Endothelial cell of umbilical vein (primary cell): ENCODE data around the gene CERS6. TPM values are rescaled to one million over a fixed set of nuclear protein-coding genes. Genes with fewer than 3 reads are reported as not detected.

ENCODE experiments used
- BruUV-seq: library from RNA; stranded (reverse); fragments of 400-500 nt; replicated peaks from 2 replicates; lab custom pipeline; 2021; lab: Mats Ljungman, UMichigan
- CTCF ChIA-PET: fragments of 300-600, 350-600 bp; sonication (Branson Sonifier 250); formaldehyde crosslinking; loops from one replicate; lab custom pipeline; 2021; ENCODE audit warnings: antibody characterized with exemption, inconsistent platforms; lab: Charles Lee
- POLR2A ChIA-PET: fragments of 300-600, 350-600 bp; sonication (Branson Sonifier 250); formaldehyde crosslinking; loops from one replicate; lab custom pipeline; 2021; ENCODE audit warnings: antibody characterized with exemption, inconsistent platforms; lab: Charles Lee
- DNase-seq: peaks from one replicate; pipeline ENCODE4 v3.0.0-alpha.2; 2011; ENCODE audit warnings: low read depth, low spot score
- FAIRE-seq: peaks from 2 replicates; lab custom pipeline; 2011; peaks lifted over from hg19 to GRCh38; lab: Jason Lieb, UNC
- H2AFZ ChIP-seq: 2 replicates; pipeline ENCODE4 v1.6.0; 2012; ENCODE audit warnings: low read depth, low read length, control low read depth, inconsistent platforms
- H3K27ac ChIP-seq: 2 replicates; pipeline ENCODE4 v1.5.1; 2011; ENCODE audit warnings: low read depth, mild to moderate bottlenecking, control low read depth, low read length, moderate library complexity; ENCODE audit not compliant: insufficient read depth
- H3K27me3 ChIP-seq, 2 experiments: 2 replicates each; pipeline versions ENCODE4 v1.6.0 to v1.6.1; 2011; ENCODE audit warnings: low read length in 2 of 2, mixed read lengths in 1 of 2; ENCODE audit not compliant: control insufficient read depth in 2 of 2, insufficient read depth in 2 of 2
- H3K36me3 ChIP-seq, 2 experiments: 2 replicates in 1 of 2; 3 replicates in 1 of 2; pipeline ENCODE4 v1.5.1; 2011; ENCODE audit warnings: low read length in 2 of 2, mild to moderate bottlenecking in 1 of 2, moderate library complexity in 1 of 2; ENCODE audit not compliant: control insufficient read depth in 2 of 2, insufficient read depth in 2 of 2; ENCODE audit errors: extremely low read depth in 1 of 2
- H3K4me1 ChIP-seq: 3 replicates; pipeline ENCODE4 v1.5.1; 2011; ENCODE audit warnings: mild to moderate bottlenecking, low read length; ENCODE audit not compliant: control insufficient read depth, insufficient read depth; ENCODE audit errors: extremely low read depth
- H3K4me2 ChIP-seq: 2 replicates; pipeline ENCODE4 v1.6.1; 2011; ENCODE audit warnings: low read length, control low read depth, mixed read lengths; ENCODE audit not compliant: insufficient read depth
- H3K4me3 ChIP-seq, 3 experiments: fragments of 200-600 bp in 1 of 3; sonication (generic), shearing (Covaris generic) in 1 of 3; replicated peaks in 1 of 3; 2 replicates each; pipeline ENCODE4 v1.5.1; 2011 to 2016; ENCODE audit warnings: control low read depth in 3 of 3, low read length in 3 of 3, mild to moderate bottlenecking in 2 of 3, inconsistent platforms in 1 of 3, low read depth in 1 of 3, moderate library complexity in 1 of 3; ENCODE audit not compliant: insufficient read depth in 1 of 3
- H3K79me2 ChIP-seq: 2 replicates; pipeline ENCODE4 v1.6.0; 2012; ENCODE audit warnings: low read length, inconsistent platforms; ENCODE audit not compliant: control insufficient read depth, insufficient read depth
- H3K9ac ChIP-seq: replicated peaks from 2 replicates; pipeline ENCODE3; 2011; ENCODE audit warnings: low read length, control low read depth; ENCODE audit not compliant: insufficient read depth; ENCODE audit errors: extremely low read depth
- H3K9me1 ChIP-seq: replicated peaks from 3 replicates; pipeline ENCODE4 v1.6.0; 2011; ENCODE audit warnings: mild to moderate bottlenecking, low read length; ENCODE audit not compliant: control insufficient read depth, insufficient read depth; ENCODE audit errors: extremely low read depth
- H3K9me3 ChIP-seq: replicated peaks from 2 replicates; pipeline ENCODE4 v1.5.1; 2012; ENCODE audit warnings: low read length, inconsistent platforms; ENCODE audit not compliant: control insufficient read depth, insufficient read depth
- H4K20me1 ChIP-seq: replicated peaks from 2 replicates; pipeline ENCODE3; 2011; ENCODE audit warnings: mild to moderate bottlenecking, low read length; ENCODE audit not compliant: control insufficient read depth, insufficient read depth; ENCODE audit errors: extremely low read depth
- EZH2 ChIP-seq: IDR thresholded peaks from 2 replicates; pipeline ENCODE4 v1.6.1; 2012; ENCODE audit warnings: borderline replicate concordance, low read depth, mild to moderate bottlenecking, moderate library complexity, low read length, inconsistent platforms; ENCODE audit not compliant: severe bottlenecking
- FOS ChIP-seq: IDR thresholded peaks from 2 replicates; pipeline ENCODE4 v1.6.1; 2011; ENCODE audit warnings: mild to moderate bottlenecking, low read length, moderate library complexity, borderline replicate concordance; ENCODE audit not compliant: insufficient read depth
- GATA2 ChIP-seq: IDR thresholded peaks from 2 replicates; pipeline ENCODE4 v1.7.0; 2011; ENCODE audit warnings: low read depth, mild to moderate bottlenecking, moderate library complexity, mixed read lengths, low read length; ENCODE audit not compliant: insufficient read length, insufficient read depth
- JUN ChIP-seq: IDR thresholded peaks from 2 replicates; pipeline ENCODE4 v1.6.1; 2011; ENCODE audit warnings: borderline replicate concordance, low read depth; ENCODE audit not compliant: insufficient read length, insufficient read depth
- MYC ChIP-seq: IDR thresholded peaks from one replicate; pipeline ENCODE4 v1.6.1; 2011; ENCODE audit warnings: mild to moderate bottlenecking, low read depth, low read length
- POLR2A ChIP-seq: IDR thresholded peaks from 2 replicates; pipeline ENCODE4 v1.6.1; 2012; ENCODE audit warnings: low read depth, mild to moderate bottlenecking, control low read depth, low read length
- POLR2AphosphoS5 ChIP-seq: IDR thresholded peaks from 2 replicates; pipeline ENCODE4 v1.6.1; 2012; ENCODE audit warnings: low read depth, mild to moderate bottlenecking, control low read depth, low read length, moderate library complexity; ENCODE audit not compliant: insufficient read depth
- dilution Hi-C: fragments of 300-500 bp; cut with MboI; formaldehyde crosslinking; loops from one replicate; pipeline ENCODE4 v1.15.0; 2019; ENCODE audit warnings: low sequenced_read_pairs; ENCODE audit not compliant: extremely low pct_ligation_motif_present
- intact Hi-C: fragments of 100-400 bp; cut with micrococcal nuclease; formaldehyde crosslinking; loops from one replicate; pipeline ENCODE4 v1.10.0; 2022
- polyA plus RNA-seq, 4 experiments: library from polyadenylated mRNA; depleted of rRNA in 3 of 4; stranded (reverse) in 3 of 4; unstranded in 1 of 4; fragments of >200 nt; gene quantifications; 2 replicates each; pipeline versions ENCODE4 v1.2.1 to v1.2.3, GENCODE V29; 2011 to 2012; ENCODE audit warnings: missing spikeins in 1 of 4
- total RNA-seq: library from RNA; stranded (reverse); gene quantifications from 2 replicates; pipeline ENCODE4 v1.2.3, GENCODE V29; 2021
- TF ChIP-seq, protein P1 (sequence below), 2 donors: IDR thresholded peaks; 1 replicate in 1 of 2; 2 replicates in 1 of 2; pipeline ENCODE4 v1.5.1; 2011; ENCODE audit warnings: low read length in 2 of 2, mild to moderate bottlenecking in 2 of 2, moderate library complexity in 2 of 2, control low read depth in 1 of 2, inconsistent platforms in 1 of 2, low read depth in 1 of 2; ENCODE audit not compliant: insufficient read depth in 1 of 2; ENCODE audit errors: extremely low read depth in 1 of 2
- TF ChIP-seq, protein P2 (sequence below): IDR thresholded peaks from 2 replicates; pipeline ENCODE4 v1.6.1; 2011; ENCODE audit not compliant: insufficient read depth, insufficient read length

CERS6 gene
- total and polyA plus RNA-seq, 2 donors (not counting 3 experiments of a cell fraction or from before 2014, with no cell fraction given) = 2.7 to 11.7 TPM

DNA sequence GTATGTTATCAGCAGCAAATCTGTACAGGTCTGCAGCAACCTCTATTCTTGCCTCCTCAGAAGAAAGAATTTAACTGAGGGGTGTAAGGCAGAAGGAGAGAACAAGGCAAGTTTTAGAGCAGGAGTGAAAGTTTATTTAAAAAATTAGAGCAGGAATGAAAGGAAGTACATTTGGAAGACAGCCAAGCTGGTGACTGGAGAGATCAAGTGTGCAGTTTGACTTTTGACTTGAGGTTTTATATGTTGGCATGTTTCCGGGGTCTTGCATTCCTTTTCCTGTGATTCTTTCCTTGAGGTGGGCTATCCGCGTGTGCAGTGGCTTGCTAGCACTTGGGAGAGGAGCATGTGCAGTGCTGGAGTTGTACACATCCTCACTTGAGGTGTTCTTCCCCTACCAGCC lies 16.5 kb upstream of the CERS6 start:
- TF ChIP-seq FOS (no peak), GATA2 (no peak), JUN (no peak), POLR2AphosphoS5 (no peak), MYC (no peak), POLR2A (no peak), EZH2 (no peak)
- TF ChIP-seq, protein P1, sequence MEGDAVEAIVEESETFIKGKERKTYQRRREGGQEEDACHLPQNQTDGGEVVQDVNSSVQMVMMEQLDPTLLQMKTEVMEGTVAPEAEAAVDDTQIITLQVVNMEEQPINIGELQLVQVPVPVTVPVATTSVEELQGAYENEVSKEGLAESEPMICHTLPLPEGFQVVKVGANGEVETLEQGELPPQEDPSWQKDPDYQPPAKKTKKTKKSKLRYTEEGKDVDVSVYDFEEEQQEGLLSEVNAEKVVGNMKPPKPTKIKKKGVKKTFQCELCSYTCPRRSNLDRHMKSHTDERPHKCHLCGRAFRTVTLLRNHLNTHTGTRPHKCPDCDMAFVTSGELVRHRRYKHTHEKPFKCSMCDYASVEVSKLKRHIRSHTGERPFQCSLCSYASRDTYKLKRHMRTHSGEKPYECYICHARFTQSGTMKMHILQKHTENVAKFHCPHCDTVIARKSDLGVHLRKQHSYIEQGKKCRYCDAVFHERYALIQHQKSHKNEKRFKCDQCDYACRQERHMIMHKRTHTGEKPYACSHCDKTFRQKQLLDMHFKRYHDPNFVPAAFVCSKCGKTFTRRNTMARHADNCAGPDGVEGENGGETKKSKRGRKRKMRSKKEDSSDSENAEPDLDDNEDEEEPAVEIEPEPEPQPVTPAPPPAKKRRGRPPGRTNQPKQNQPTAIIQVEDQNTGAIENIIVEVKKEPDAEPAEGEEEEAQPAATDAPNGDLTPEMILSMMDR (IDR thresholded peaks at IDR 0.05; ENCODE audit: extremely low read depth in 1 of 2, insufficient read depth in 1 of 2, low read depth in 1 of 2, low read length in 2 of 2) = no peak
- TF ChIP-seq, protein P2, sequence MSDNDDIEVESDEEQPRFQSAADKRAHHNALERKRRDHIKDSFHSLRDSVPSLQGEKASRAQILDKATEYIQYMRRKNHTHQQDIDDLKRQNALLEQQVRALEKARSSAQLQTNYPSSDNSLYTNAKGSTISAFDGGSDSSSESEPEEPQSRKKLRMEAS = no peak
- BruUV-seq = no TSS peak
- FAIRE-seq (peak; percentile 87), DNase-seq (peak; percentile 37)
- H3K36me3 ChIP-seq = no peaks in the 10 kb centered on the region
- intact Hi-C loops (no loop called here), dilution Hi-C loops (no loop called here)
- H3K27ac ChIP-seq = no peak overlapping the region
- H4K20me1 ChIP-seq = no peaks in the 10 kb centered on the region
- no peaks in the 10 kb centered on the region for H3K27me3 ChIP-seq
- no peak overlapping the region for H3K9ac ChIP-seq
- H3K9me1 ChIP-seq = no peaks in the 10 kb centered on the region
- H3K4me1 ChIP-seq = peaks cover 4% of the 10 kb centered on the region
- POLR2A ChIA-PET = no interaction called here
- no peak overlapping the region for H3K4me3 ChIP-seq
- no peak overlapping the region for H3K4me2 ChIP-seq
- no peak overlapping the region for H2AFZ ChIP-seq
- no peaks in the 10 kb centered on the region for H3K9me3 ChIP-seq
- H3K79me2 ChIP-seq = no peaks in the 10 kb centered on the region
- CTCF ChIA-PET = interaction anchor here (1.0 kb wide), 1 partner anchor 247 kb away, joined by 5 read pairs; no protein-coding TSS in a partner anchor
